ENCODE data around the gene OR4D2. TPM values are rescaled to one million over a fixed set of nuclear protein-coding genes. Genes with fewer than 3 reads are reported as not detected.

Gene OR4D2
- total RNA-seq, 1 experiment from 2014 or later = not detected

DNA sequence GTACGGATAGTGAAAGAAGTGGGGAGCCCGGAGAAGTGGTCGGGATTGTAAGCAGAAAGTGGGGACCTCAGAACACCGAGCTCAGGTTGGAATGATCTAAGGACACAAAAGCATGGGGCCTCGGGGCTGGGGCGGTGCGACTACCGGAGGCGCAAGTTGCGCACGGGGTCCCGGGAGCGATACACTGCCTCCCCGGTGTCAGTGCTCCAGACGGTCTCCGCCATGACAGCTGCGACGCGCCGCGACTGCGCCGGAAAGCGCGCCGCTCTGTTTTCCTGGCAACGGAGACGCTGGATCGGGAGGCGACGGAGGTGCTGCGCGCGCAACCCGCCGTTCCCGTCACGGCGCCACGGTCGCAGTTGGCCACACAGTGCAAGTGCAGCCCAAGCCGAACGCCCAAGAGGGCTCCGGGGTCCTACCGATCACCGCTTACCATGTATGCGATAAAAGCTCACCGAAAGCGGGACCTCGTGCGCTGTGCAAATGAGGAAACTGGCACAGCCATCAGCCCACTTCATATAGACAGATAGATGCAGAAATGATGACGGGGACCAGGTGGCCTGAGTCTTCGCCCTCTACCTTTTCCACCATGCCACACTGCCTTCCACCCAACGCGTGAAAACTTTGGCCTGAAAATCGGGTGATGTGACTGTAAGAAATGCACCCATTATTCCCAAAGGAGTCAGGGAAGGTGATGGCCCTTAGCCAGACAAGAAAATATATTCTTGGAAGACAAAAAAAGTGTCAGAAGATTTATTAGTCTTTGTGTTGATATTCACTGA, 52.4 kb downstream of the OR4D2 start, which contains the start of gene MKS1:
MKS1 (minus strand) TSS at position 249 of the 782 bp plus-strand sequence; CDS start at position 224, 25 bp downstream.
- Histone ChIP-seq H3K4me3 (ENCODE audit: low read depth, low read length) (peak within 1 kb of the TSS; percentile 53), H3K36me3 (ENCODE audit: control insufficient read depth, insufficient read depth, low read length) (no peaks in the 10 kb centered on the region; the same call in 1 of the 2 replicates), H3K27me3 (replicated peaks; ENCODE audit: control insufficient read depth, insufficient read depth, low read length) (no peaks in the 10 kb centered on the region), H3K9me3 (no peaks in the 10 kb centered on the region), H3K4me1 (no peaks in the 10 kb centered on the region)
- Mint-ChIP-seq H3K27ac (ENCODE audit: unreplicated experiment) (peak within 1 kb of the TSS; percentile 97), H3K27me3 (ENCODE audit: insufficient read depth, unreplicated experiment) (peaks cover 3% of the 10 kb centered on the region), H3K36me3 (ENCODE audit: insufficient read depth, unreplicated experiment) (peaks cover 13% of the 10 kb centered on the region), H3K9me3 (ENCODE audit: unreplicated experiment) (no peaks in the 10 kb centered on the region), H3K4me3 (ENCODE audit: unreplicated experiment) (peak within 1 kb of the TSS; percentile 94), H3K4me1 (ENCODE audit: low read depth, unreplicated experiment) (peaks cover 4% of the 10 kb centered on the region)
- TF ChIP-seq, protein P1, sequence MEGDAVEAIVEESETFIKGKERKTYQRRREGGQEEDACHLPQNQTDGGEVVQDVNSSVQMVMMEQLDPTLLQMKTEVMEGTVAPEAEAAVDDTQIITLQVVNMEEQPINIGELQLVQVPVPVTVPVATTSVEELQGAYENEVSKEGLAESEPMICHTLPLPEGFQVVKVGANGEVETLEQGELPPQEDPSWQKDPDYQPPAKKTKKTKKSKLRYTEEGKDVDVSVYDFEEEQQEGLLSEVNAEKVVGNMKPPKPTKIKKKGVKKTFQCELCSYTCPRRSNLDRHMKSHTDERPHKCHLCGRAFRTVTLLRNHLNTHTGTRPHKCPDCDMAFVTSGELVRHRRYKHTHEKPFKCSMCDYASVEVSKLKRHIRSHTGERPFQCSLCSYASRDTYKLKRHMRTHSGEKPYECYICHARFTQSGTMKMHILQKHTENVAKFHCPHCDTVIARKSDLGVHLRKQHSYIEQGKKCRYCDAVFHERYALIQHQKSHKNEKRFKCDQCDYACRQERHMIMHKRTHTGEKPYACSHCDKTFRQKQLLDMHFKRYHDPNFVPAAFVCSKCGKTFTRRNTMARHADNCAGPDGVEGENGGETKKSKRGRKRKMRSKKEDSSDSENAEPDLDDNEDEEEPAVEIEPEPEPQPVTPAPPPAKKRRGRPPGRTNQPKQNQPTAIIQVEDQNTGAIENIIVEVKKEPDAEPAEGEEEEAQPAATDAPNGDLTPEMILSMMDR (IDR thresholded peaks at IDR 0.05; ENCODE audit: insufficient read depth in 1 of 2, low read depth in 1 of 2, low read length in 1 of 2, severe bottlenecking in 1 of 2, unreplicated experiment in 1 of 2) = peak; percentile 60 to 71
- peak; percentile 94 to 98 for DNase-seq
- intact Hi-C loops (cut with micrococcal nuclease; ENCODE audit: unreplicated experiment) = loop anchor here (1.0 kb wide), 1 partner anchor 19 kb away; no protein-coding TSS in a partner anchor
- ChIA-PET POLR2A (interaction anchor here (0.7 to 1.2 kb wide), 2 partner anchors 9 to 13 kb away, joined by 3 to 4 read pairs; no protein-coding TSS in a partner anchor), CTCF (interaction anchor here (1.5 to 2.0 kb wide), 2 partner anchors 20 to 30 kb away, joined by 5 to 8 read pairs; no protein-coding TSS in a partner anchor)
- no TSS peak for BruUV-seq (replicated peaks)

DNA sequence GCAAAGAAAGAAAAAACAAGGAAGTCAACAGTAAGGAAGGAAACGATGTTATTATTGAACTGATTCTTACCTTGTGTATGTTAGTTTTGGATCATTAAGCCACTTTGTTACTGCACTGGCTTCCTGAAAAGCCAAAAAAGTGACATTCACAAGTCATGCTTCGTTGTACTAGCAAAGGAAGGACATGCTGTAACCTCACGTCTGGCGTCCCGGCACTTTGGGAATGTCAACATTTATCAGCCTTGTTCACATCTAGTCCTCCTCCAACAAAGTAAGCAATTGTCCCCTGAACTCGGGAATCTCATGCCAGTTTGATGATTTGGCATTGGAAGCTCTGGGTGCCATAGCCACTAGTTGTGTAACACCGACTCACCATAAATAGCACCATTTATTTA, 53.0 kb downstream of the OR4D2 start:
- CTCF ChIA-PET = interaction anchor here (1.5 to 2.0 kb wide), 2 partner anchors 20 to 30 kb away, joined by 5 to 8 read pairs; no protein-coding TSS in a partner anchor
- Histone ChIP-seq H3K4me1 (no peaks in the 10 kb centered on the region), H3K36me3 (ENCODE audit: control insufficient read depth, insufficient read depth, low read length) (no peaks in the 10 kb centered on the region; the same call in 1 of the 2 replicates), H3K9me3 (no peaks in the 10 kb centered on the region), H3K4me3 (ENCODE audit: low read depth, low read length) (peak overlapping the region; percentile 53), H3K27me3 (replicated peaks; ENCODE audit: control insufficient read depth, insufficient read depth, low read length) (no peaks in the 10 kb centered on the region)
- no TSS peak for BruUV-seq (replicated peaks)
- Mint-ChIP-seq H3K27ac (ENCODE audit: unreplicated experiment) (peak overlapping the region; percentile 97), H3K4me1 (ENCODE audit: low read depth, unreplicated experiment) (peaks cover 9% of the 10 kb centered on the region), H3K9me3 (ENCODE audit: unreplicated experiment) (no peaks in the 10 kb centered on the region), H3K27me3 (ENCODE audit: insufficient read depth, unreplicated experiment) (peaks cover 3% of the 10 kb centered on the region), H3K36me3 (ENCODE audit: insufficient read depth, unreplicated experiment) (peaks cover 13% of the 10 kb centered on the region), H3K4me3 (ENCODE audit: unreplicated experiment) (peak overlapping the region; percentile 94)
- intact Hi-C loops (cut with micrococcal nuclease; ENCODE audit: unreplicated experiment) = loop anchor here (1.0 kb wide), 1 partner anchor 19 kb away; no protein-coding TSS in a partner anchor
- no peak for DNase-seq
- POLR2A ChIA-PET = interaction anchor here (1.2 kb wide), 1 partner anchor 8 kb away, joined by 3 read pairs; no protein-coding TSS in a partner anchor
- TF ChIP-seq, protein P1 (IDR thresholded peaks at IDR 0.05; ENCODE audit: insufficient read depth in 1 of 2, low read depth in 1 of 2, low read length in 1 of 2, severe bottlenecking in 1 of 2, unreplicated experiment in 1 of 2) = no peak

Other genes with a start within 250 kb of the OR4D2 start
- 27.5 TPM in 2 replicates for gene CUEDC1, start 211.6 kb upstream of the OR4D2 start, total RNA-seq (2022)
- 52.1 and 54.9 TPM in 2 replicates for gene VEZF1, start 178.7 kb upstream of the OR4D2 start, total RNA-seq (2022)
- gene SRSF1, start 159.7 kb upstream of the OR4D2 start, total RNA-seq (2022) = 308 and 325 TPM in 2 replicates
- 67.8 and 80.6 TPM in 2 replicates for gene DYNLL2, start 83.6 kb upstream of the OR4D2 start, total RNA-seq (2022)
- not detected in 2 replicates for gene OR4D1, start 18.6 kb upstream of the OR4D2 start, total RNA-seq (2022)
- gene EPX, start 25.7 kb downstream of the OR4D2 start, total RNA-seq (2022) = not detected in 2 replicates
- gene MKS1, start 52.3 kb downstream of the OR4D2 start, total RNA-seq (2022) = 25.5 and 28.6 TPM in 2 replicates
- 0.23 and 0.54 TPM in 2 replicates for gene LPO, start 71.6 kb downstream of the OR4D2 start, total RNA-seq (2022)
- gene MPO, start 114.0 kb downstream of the OR4D2 start, total RNA-seq (2022) = 0.23 TPM in 1 of 2 replicates, not detected in the other
- 6.0 and 7.4 TPM in 2 replicates for gene TSPOAP1, start 161.8 kb downstream of the OR4D2 start, total RNA-seq (2022)
- 70.9 and 71.4 TPM in 2 replicates for gene SUPT4H1, start 185.2 kb downstream of the OR4D2 start, total RNA-seq (2022)

All from Caco-2 (cell line).